Measurements from ENCODE around the gene PTPN21. TPM values are rescaled to one million over a fixed set of nuclear protein-coding genes. Genes with fewer than 3 reads are reported as not detected.

Gene PTPN21
- total and polyA plus RNA-seq, 4 experiments from 2014 or later, result not detected

- DNase-seq, result no peak
- Mint-ChIP-seq H3K36me3 (peaks cover 0 to 11% of the 10 kb centered on the region in 2 donors), H3K4me1 (no peaks in the 10 kb centered on the region), H3K9me3 (no peaks in the 10 kb centered on the region), H3K27me3 (peaks cover 0 to 3% of the 10 kb centered on the region in 2 donors), H3K27ac (no peak overlapping the region), H3K4me3 (no peak overlapping the region)
- H3K9me3 ChIP-seq (ENCODE audit: control insufficient read depth in 1 of 2, low read length in 2 of 2), result no peaks in the 10 kb centered on the region
- H3K4me3 ChIP-seq (ENCODE audit: low read length in 2 of 2), result no peak overlapping the region
- no peaks in the 10 kb centered on the region for H3K27me3 ChIP-seq (ENCODE audit: insufficient read depth, low read length)
- intact Hi-C loops (cut with micrococcal nuclease), result no loop called here
- H3K36me3 ChIP-seq (ENCODE audit: insufficient read depth, low read length), result no peaks in the 10 kb centered on the region
- ChIA-PET CTCF (ENCODE audit: partially characterized antibody) (no interaction called here), POLR2A (ENCODE audit: partially characterized antibody) (no interaction called here)
- no peaks in the 10 kb centered on the region for H3K4me1 ChIP-seq (ENCODE audit: insufficient read depth, low read length)
- no peak overlapping the region for H3K27ac ChIP-seq (ENCODE audit: low read depth, low read length)
Observed at GRCh38 chr14:88468406-88468805, 86.4 kb downstream of the PTPN21 start.

GRCh38 chr14:88463318-88463717 is 91.5 kb downstream of the PTPN21 start:
- H3K27me3 Mint-ChIP-seq, result peaks cover 0 to 3% of the 10 kb centered on the region in 2 donors
- no peaks in the 10 kb centered on the region for H3K27me3 ChIP-seq (ENCODE audit: insufficient read depth, low read length)
- H3K27ac ChIP-seq (ENCODE audit: low read depth, low read length), result no peak overlapping the region
- no peak overlapping the region for H3K27ac Mint-ChIP-seq
- no peaks in the 10 kb centered on the region for H3K36me3 ChIP-seq (ENCODE audit: insufficient read depth, low read length)
- no peaks in the 10 kb centered on the region for H3K4me1 ChIP-seq (ENCODE audit: insufficient read depth, low read length)
- no peak overlapping the region for H3K4me3 Mint-ChIP-seq
- H3K36me3 Mint-ChIP-seq, result peaks cover 10 to 32% of the 10 kb centered on the region in 2 donors
- H3K9me3 Mint-ChIP-seq, result peaks cover 0 to 22% (median 12%) of the 10 kb centered on the region in 8 donors
- no peaks in the 10 kb centered on the region for H3K4me1 Mint-ChIP-seq
- intact Hi-C loops (cut with micrococcal nuclease), result no loop called here
- ChIA-PET POLR2A (ENCODE audit: partially characterized antibody) (no interaction called here), CTCF (ENCODE audit: partially characterized antibody) (interaction anchor here (2.3 kb wide), 1 partner anchor 9 kb away, joined by 10 read pairs; no protein-coding TSS in a partner anchor)
- no peak overlapping the region for H3K4me3 ChIP-seq (ENCODE audit: low read length in 2 of 2)
- peak in 2 of 5 donors; percentile 0 to 2 for DNase-seq
- H3K9me3 ChIP-seq (ENCODE audit: control insufficient read depth in 1 of 2, low read length in 2 of 2), result no peaks in the 10 kb centered on the region

GRCh38 chr14:88454886-88455285 is 99.9 kb downstream of the PTPN21 start:
- H3K4me1 ChIP-seq (ENCODE audit: insufficient read depth, low read length), result no peaks in the 10 kb centered on the region
- no peak for DNase-seq
- H3K36me3 ChIP-seq (ENCODE audit: insufficient read depth, low read length), result no peaks in the 10 kb centered on the region
- peaks cover 4 to 29% (median 15%) of the 10 kb centered on the region in 8 donors for H3K9me3 Mint-ChIP-seq
- H3K27ac Mint-ChIP-seq, result no peak overlapping the region
- no peak overlapping the region for H3K4me3 Mint-ChIP-seq
- intact Hi-C loops (cut with micrococcal nuclease), result no loop called here
- H3K27me3 ChIP-seq (ENCODE audit: insufficient read depth, low read length), result no peaks in the 10 kb centered on the region
- peaks cover 45 to 67% of the 10 kb centered on the region in 2 donors for H3K36me3 Mint-ChIP-seq
- H3K4me3 ChIP-seq (ENCODE audit: low read length in 2 of 2), result no peak overlapping the region
- H3K4me1 Mint-ChIP-seq, result no peaks in the 10 kb centered on the region
- no peaks in the 10 kb centered on the region for H3K27me3 Mint-ChIP-seq
- POLR2A ChIA-PET (ENCODE audit: partially characterized antibody), result no interaction called here
- CTCF ChIA-PET (ENCODE audit: partially characterized antibody), result interaction anchor here (2.9 kb wide), 1 partner anchor 9 kb away, joined by 10 read pairs; no protein-coding TSS in a partner anchor
- H3K9me3 ChIP-seq (ENCODE audit: control insufficient read depth in 1 of 2, low read length in 2 of 2), result no peaks in the 10 kb centered on the region
- no peak overlapping the region for H3K27ac ChIP-seq (ENCODE audit: low read depth, low read length)

GRCh38 chr14:88452231-88452630 is 102.6 kb downstream of the PTPN21 start:
- peaks cover 47 to 62% of the 10 kb centered on the region in 2 donors for H3K36me3 Mint-ChIP-seq
- no peak overlapping the region for H3K27ac Mint-ChIP-seq
- H3K27me3 Mint-ChIP-seq, result no peaks in the 10 kb centered on the region
- no peak for DNase-seq
- Histone ChIP-seq H3K4me3 (ENCODE audit: low read length in 2 of 2) (no peak overlapping the region), H3K36me3 (ENCODE audit: insufficient read depth, low read length) (no peaks in the 10 kb centered on the region), H3K4me1 (ENCODE audit: insufficient read depth, low read length) (no peaks in the 10 kb centered on the region), H3K9me3 (ENCODE audit: control insufficient read depth in 1 of 2, low read length in 2 of 2) (no peaks in the 10 kb centered on the region), H3K27me3 (ENCODE audit: insufficient read depth, low read length) (no peaks in the 10 kb centered on the region), H3K27ac (ENCODE audit: low read depth, low read length) (no peak overlapping the region)
- CTCF ChIA-PET (ENCODE audit: partially characterized antibody), result no interaction called here
- intact Hi-C loops (cut with micrococcal nuclease), result no loop called here
- H3K9me3 Mint-ChIP-seq, result peaks cover 3 to 26% (median 18%) of the 10 kb centered on the region in 8 donors
- no peak overlapping the region for H3K4me3 Mint-ChIP-seq
- POLR2A ChIA-PET (ENCODE audit: partially characterized antibody), result no interaction called here
- H3K4me1 Mint-ChIP-seq, result no peaks in the 10 kb centered on the region

- POLR2A ChIA-PET (ENCODE audit: partially characterized antibody), result no interaction called here
- no peaks in the 10 kb centered on the region for H3K27me3 Mint-ChIP-seq
- H3K9me3 Mint-ChIP-seq, result peaks cover 0 to 4% (median 0%) of the 10 kb centered on the region in 8 donors
- DNase-seq, result no peak
- no peak overlapping the region for H3K4me3 Mint-ChIP-seq
- no peak overlapping the region for H3K27ac ChIP-seq (ENCODE audit: low read depth, low read length)
- no peaks in the 10 kb centered on the region for H3K9me3 ChIP-seq (ENCODE audit: control insufficient read depth in 1 of 2, low read length in 2 of 2)
- H3K36me3 Mint-ChIP-seq, result peaks cover 17 to 41% of the 10 kb centered on the region in 2 donors
- no peak overlapping the region for H3K4me3 ChIP-seq (ENCODE audit: low read length in 2 of 2)
- H3K27ac Mint-ChIP-seq, result peak overlapping the region in 1 of 7 donors; percentile 43
- CTCF ChIA-PET (ENCODE audit: partially characterized antibody), result no interaction called here
- H3K4me1 ChIP-seq (ENCODE audit: insufficient read depth, low read length), result no peaks in the 10 kb centered on the region
- H3K4me1 Mint-ChIP-seq, result no peaks in the 10 kb centered on the region
- intact Hi-C loops (cut with micrococcal nuclease), result no loop called here
- H3K27me3 ChIP-seq (ENCODE audit: insufficient read depth, low read length), result no peaks in the 10 kb centered on the region
- H3K36me3 ChIP-seq (ENCODE audit: insufficient read depth, low read length), result no peaks in the 10 kb centered on the region
Observed at GRCh38 chr14:88439088-88439487, 115.7 kb downstream of the PTPN21 start.

- no peaks in the 10 kb centered on the region for H3K27me3 ChIP-seq (ENCODE audit: insufficient read depth, low read length)
- intact Hi-C loops (cut with micrococcal nuclease), result no loop called here
- H3K4me1 Mint-ChIP-seq, result no peaks in the 10 kb centered on the region
- DNase-seq, result no peak
- H3K27ac ChIP-seq (ENCODE audit: low read depth, low read length), result no peak overlapping the region
- POLR2A ChIA-PET (ENCODE audit: partially characterized antibody), result no interaction called here
- no peak overlapping the region for H3K27ac Mint-ChIP-seq
- H3K4me3 Mint-ChIP-seq, result no peak overlapping the region
- no peaks in the 10 kb centered on the region for H3K36me3 ChIP-seq (ENCODE audit: insufficient read depth, low read length)
- H3K36me3 Mint-ChIP-seq, result peaks cover 13 to 36% of the 10 kb centered on the region in 2 donors
- H3K9me3 ChIP-seq (ENCODE audit: control insufficient read depth in 1 of 2, low read length in 2 of 2), result no peaks in the 10 kb centered on the region
- peaks cover 0 to 4% (median 0%) of the 10 kb centered on the region in 8 donors for H3K9me3 Mint-ChIP-seq
- no peak overlapping the region for H3K4me3 ChIP-seq (ENCODE audit: low read length in 2 of 2)
- H3K27me3 Mint-ChIP-seq, result no peaks in the 10 kb centered on the region
- CTCF ChIA-PET (ENCODE audit: partially characterized antibody), result no interaction called here
- H3K4me1 ChIP-seq (ENCODE audit: insufficient read depth, low read length), result no peaks in the 10 kb centered on the region
Observed at GRCh38 chr14:88437658-88438057, 117.1 kb downstream of the PTPN21 start.

GRCh38 chr14:88430976-88431375 is 123.8 kb downstream of the PTPN21 start:
- Histone ChIP-seq H3K27ac (ENCODE audit: low read depth, low read length) (no peak overlapping the region), H3K36me3 (ENCODE audit: insufficient read depth, low read length) (no peaks in the 10 kb centered on the region), H3K4me3 (ENCODE audit: low read length in 2 of 2) (no peak overlapping the region), H3K9me3 (ENCODE audit: control insufficient read depth in 1 of 2, low read length in 2 of 2) (no peaks in the 10 kb centered on the region), H3K27me3 (ENCODE audit: insufficient read depth, low read length) (no peaks in the 10 kb centered on the region), H3K4me1 (ENCODE audit: insufficient read depth, low read length) (no peaks in the 10 kb centered on the region)
- H3K27me3 Mint-ChIP-seq, result no peaks in the 10 kb centered on the region
- CTCF ChIA-PET (ENCODE audit: partially characterized antibody), result no interaction called here
- intact Hi-C loops (cut with micrococcal nuclease), result no loop called here
- peaks cover 2 to 26% of the 10 kb centered on the region in 2 donors for H3K36me3 Mint-ChIP-seq
- POLR2A ChIA-PET (ENCODE audit: partially characterized antibody), result no interaction called here
- H3K27ac Mint-ChIP-seq, result no peak overlapping the region
- H3K9me3 Mint-ChIP-seq, result no peaks in the 10 kb centered on the region
- DNase-seq, result no peak
- H3K4me1 Mint-ChIP-seq, result no peaks in the 10 kb centered on the region
- H3K4me3 Mint-ChIP-seq, result no peak overlapping the region

- Mint-ChIP-seq H3K4me1 (no peaks in the 10 kb centered on the region), H3K27me3 (no peaks in the 10 kb centered on the region), H3K4me3 (no peak overlapping the region), H3K27ac (no peak overlapping the region), H3K9me3 (no peaks in the 10 kb centered on the region), H3K36me3 (peaks cover 2 to 14% of the 10 kb centered on the region in 2 donors)
- POLR2A ChIA-PET (ENCODE audit: partially characterized antibody), result no interaction called here
- Histone ChIP-seq H3K36me3 (ENCODE audit: insufficient read depth, low read length) (no peaks in the 10 kb centered on the region), H3K27ac (ENCODE audit: low read depth, low read length) (no peak overlapping the region), H3K4me1 (ENCODE audit: insufficient read depth, low read length) (no peaks in the 10 kb centered on the region), H3K9me3 (ENCODE audit: control insufficient read depth in 1 of 2, low read length in 2 of 2) (no peaks in the 10 kb centered on the region), H3K27me3 (ENCODE audit: insufficient read depth, low read length) (no peaks in the 10 kb centered on the region), H3K4me3 (ENCODE audit: low read length in 2 of 2) (no peak overlapping the region)
- CTCF ChIA-PET (ENCODE audit: partially characterized antibody), result no interaction called here
- DNase-seq, result no peak
- intact Hi-C loops (cut with micrococcal nuclease), result no loop called here
Observed at GRCh38 chr14:88426271-88426670, 128.5 kb downstream of the PTPN21 start.
